Measurements from ENCODE around the gene ELP1.

The ELP1 gene

GRCh38 chr9:108874058-108874788, 59.7 kb downstream of the ELP1 start:
- no peak overlapping the region for H3K4me3 ChIP-seq (ENCODE audit: low read depth, low read length)
- no peak for TF ChIP-seq CTCF (IDR thresholded peaks at IDR 0.05; ENCODE audit: low read depth, low read length)

GRCh38 chr9:108869092-108869725, 64.7 kb downstream of the ELP1 start:
- H3K4me3 ChIP-seq (ENCODE audit: low read depth, low read length) = no peak overlapping the region
- no peak for TF ChIP-seq CTCF (IDR thresholded peaks at IDR 0.05; ENCODE audit: low read depth, low read length)

- H3K4me3 ChIP-seq (ENCODE audit: low read depth, low read length) = no peak overlapping the region
- no peak for TF ChIP-seq CTCF (IDR thresholded peaks at IDR 0.05; ENCODE audit: low read depth, low read length)
These were observed 66.1 kb downstream of the ELP1 start for GRCh38 chr9:108867829-108868228.

- no peak for TF ChIP-seq CTCF (IDR thresholded peaks at IDR 0.05; ENCODE audit: low read depth, low read length)
- H3K4me3 ChIP-seq (ENCODE audit: low read depth, low read length) = no peak overlapping the region
These were observed 66.8 kb downstream of the ELP1 start for GRCh38 chr9:108867116-108867515.

- no peak for TF ChIP-seq CTCF (IDR thresholded peaks at IDR 0.05; ENCODE audit: low read depth, low read length)
- no peak overlapping the region for H3K4me3 ChIP-seq (ENCODE audit: low read depth, low read length)
These were observed 67.9 kb downstream of the ELP1 start for GRCh38 chr9:108866001-108866420.

- no peak overlapping the region for H3K4me3 ChIP-seq (ENCODE audit: low read depth, low read length)
- no peak for TF ChIP-seq CTCF (IDR thresholded peaks at IDR 0.05; ENCODE audit: low read depth, low read length)
These were observed 68.9 kb downstream of the ELP1 start for GRCh38 chr9:108865037-108865436.

- H3K4me3 ChIP-seq (ENCODE audit: low read depth, low read length) = no peak overlapping the region
- TF ChIP-seq CTCF (IDR thresholded peaks at IDR 0.05; ENCODE audit: low read depth, low read length) = no peak
These were observed 69.5 kb downstream of the ELP1 start for GRCh38 chr9:108864446-108864845.
